ENCODE measurements around the gene ABL2.
"Not testable (repeated sequence)": the region's sequence is repeated elsewhere in the genome, so short reads cannot be mapped to it uniquely, and the experiment has no call there.

The ABL2 gene

DNA sequence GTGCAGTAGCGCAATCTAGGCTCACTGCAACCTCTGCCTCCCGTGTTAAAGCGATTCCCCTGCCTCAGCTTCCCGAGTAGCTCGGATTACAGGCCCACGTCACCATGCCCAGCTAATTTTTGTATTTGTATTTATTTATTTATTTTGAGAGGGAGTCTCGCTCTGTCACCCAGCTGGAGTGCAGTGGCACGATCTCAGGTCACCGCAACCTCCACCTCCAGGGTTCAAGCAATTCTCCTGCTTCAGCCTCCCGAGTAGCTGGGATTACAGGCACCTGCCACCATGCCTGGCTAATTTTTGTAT is 59.1 kb downstream of the ABL2 start:
- DNase-seq (ENCODE audit: low read depth, low spot score), result not testable (repeated sequence)

DNA sequence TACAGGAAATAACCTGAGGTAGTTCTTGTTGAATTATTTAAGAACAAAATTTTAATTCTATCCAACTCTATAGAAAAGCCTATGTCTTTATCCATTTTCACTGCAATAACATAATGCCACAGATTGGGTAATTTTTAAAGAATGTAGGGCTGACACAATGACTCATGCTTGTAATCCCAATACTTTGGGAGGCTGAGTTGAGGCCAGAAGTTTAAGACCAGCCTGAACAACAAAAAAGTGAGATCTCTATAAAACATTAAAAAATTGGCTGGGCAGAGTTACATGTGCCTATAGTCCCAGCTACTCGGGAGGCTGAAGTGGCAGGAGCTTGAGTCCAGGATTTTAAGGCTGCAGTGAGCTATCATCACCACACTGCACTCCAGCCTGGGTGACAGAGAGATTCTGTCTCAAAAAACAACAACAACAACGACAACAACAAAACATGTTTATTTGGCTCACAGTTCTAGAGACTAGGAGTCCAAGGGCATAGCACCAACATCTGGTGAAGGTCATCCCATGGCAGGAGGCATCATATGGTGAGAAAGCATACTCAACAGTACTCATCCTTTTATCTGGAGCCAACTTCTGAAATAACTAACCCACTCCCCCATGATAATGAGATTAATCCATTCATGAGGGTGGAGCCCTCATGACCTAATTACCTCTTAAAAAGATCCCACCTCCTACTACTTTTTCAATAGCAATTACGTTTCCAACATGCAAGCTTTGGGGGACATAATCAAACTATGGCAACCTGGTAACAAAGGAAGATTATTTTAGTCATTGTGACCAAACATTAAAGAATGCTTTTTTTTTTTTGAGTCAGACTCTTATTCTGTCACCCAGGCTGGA is 59.6 kb downstream of the ABL2 start:
- peak; percentile 55 for DNase-seq (ENCODE audit: low read depth, low spot score)

DNA sequence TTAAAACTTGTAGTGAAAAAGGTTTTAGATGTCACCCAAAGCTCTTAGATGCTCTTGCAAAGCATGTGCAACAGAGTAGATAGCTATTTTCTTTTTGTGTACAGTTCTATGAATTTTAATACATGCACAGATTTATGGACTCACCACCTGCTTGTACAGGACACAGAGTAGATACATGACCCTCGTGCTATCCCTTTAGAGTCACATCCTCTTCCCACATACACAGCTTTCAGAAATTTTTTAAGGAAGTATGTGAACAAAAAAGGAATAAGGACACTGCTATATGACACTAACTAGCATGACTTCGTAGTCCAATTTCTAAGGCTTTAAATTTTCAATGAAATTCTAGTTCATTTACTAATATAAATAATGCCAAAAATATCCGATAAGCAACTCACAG is 60.9 kb downstream of the ABL2 start:
- no peak for DNase-seq (ENCODE audit: low read depth, low spot score)

DNA sequence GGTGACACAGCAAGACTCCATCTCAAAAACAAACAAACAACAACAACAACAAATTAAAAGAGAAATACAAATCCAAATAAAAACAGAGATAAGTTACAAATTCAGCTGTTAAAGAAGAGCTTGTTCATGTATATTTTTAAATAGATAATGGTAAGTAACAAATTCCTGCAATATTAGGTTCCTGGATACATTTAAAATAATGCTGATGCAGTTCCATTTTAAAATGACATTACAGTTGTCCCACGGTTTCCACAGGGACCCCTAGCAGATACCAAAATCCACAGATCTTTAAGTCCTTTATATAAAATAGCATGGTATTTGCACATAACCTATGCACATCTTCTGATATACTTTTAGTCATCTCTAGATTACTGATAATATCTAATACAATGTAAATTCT is 61.5 kb downstream of the ABL2 start:
- no peak for DNase-seq (ENCODE audit: low read depth, low spot score)

DNA sequence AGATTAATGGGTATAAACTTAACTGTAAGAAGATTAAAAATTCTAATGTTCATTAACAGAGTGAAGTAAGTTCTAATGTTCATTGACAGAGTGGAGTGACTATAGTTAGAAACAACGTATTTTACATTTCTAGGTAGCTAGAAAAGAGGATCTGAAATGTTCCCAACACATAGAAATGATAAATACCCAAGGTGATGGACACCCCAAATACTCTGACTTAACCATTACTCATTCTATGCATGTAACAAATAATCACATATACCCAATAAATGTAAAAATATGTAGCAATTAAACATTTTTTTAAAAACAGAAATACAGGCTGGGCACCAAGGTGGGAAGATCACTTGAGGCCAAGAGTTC is 62.1 kb downstream of the ABL2 start:
- no peak for DNase-seq (ENCODE audit: low read depth, low spot score)

DNA sequence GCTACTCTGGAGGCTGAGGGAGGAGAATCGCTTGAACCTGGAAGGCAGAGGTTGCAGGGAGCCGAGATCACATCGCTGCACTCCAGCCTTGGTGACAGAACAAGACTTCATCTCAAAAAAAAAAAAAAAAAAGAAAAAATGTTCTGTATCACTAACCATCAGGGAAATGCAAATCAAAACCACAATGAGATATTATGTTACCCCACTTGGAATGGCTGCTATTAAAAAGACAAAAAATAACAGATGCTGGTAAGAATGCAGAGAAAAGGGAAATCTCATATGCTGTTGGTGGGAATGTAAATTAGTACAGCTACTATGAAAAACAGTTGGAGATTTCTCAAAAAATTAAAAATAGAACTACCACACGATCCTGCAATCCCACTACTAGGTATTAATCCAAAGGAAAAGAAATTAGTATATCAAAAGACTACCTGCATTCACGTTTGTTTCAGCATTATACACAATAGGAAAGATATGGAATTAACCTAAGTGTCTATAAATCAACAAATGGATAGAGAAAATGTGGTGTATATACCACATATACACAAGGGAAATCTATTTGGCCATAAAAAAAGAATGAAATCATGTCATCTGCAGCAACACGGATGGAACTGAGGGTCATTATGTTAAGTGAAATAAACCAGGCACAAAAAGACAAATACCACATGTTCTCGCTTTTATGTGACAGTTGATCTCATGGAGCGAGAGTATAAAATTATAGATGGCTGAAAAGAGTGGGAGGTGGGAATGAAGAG is 62.6 kb downstream of the ABL2 start:
- DNase-seq (ENCODE audit: low read depth, low spot score), result peak; percentile 39

DNA sequence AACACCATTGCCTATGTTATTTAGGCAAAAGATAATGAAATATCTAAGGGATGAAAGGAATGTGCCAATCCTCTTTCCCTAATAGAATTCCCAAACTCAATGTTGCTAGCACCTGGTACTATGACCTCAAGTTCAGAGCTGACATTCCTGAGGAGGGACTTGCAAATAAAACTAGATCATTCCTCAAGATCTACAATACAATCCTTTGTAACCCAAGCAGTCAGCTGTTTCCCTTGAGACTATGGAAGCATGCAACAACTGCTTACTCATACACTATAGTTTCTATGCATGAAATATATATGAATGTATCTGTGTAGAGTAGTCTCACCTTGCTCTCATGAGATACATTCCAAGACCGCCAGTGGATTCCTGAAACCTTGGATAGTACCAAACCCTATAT is 65.0 kb downstream of the ABL2 start:
- DNase-seq (ENCODE audit: low read depth, low spot score), result peak; percentile 49

DNA sequence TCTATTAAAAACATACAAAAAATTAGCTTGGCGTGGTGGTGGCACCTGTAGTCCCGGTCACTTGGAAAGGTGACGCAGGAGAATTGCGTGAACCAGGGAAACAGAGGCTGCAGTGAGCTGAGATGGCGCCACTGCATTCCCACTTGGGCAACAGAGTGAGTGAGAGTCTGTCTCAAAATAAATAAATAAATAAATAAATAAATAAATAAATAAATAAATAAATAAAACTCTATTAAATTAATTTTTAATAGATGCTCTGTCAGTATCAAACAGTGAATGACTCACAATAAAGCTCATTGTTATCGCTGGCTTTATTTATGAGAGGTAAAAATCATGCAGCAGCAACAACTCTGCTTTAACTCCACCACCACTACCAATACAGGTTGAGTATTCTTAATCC is 72.8 kb downstream of the ABL2 start:
- DNase-seq (ENCODE audit: low read depth, low spot score), result no peak

DNA sequence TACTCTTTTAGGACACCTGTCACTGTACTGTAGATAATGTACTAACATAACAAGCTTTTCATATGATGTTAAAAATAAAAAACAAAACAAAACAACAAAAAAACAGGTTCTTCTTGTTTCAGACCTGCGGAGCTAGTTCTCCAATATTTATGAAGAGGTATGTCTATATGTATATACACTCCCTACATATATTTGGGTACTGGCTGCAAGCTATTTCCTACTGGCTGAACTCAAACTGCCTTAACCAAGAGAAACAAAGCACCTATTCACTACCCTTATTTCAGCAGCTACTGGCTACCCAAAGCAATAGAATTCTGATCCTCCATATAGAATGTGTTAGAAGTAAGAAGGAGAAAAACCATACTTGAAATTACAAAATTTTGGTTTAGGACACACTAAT is 73.5 kb downstream of the ABL2 start:
- DNase-seq (ENCODE audit: low read depth, low spot score), result no peak

DNA sequence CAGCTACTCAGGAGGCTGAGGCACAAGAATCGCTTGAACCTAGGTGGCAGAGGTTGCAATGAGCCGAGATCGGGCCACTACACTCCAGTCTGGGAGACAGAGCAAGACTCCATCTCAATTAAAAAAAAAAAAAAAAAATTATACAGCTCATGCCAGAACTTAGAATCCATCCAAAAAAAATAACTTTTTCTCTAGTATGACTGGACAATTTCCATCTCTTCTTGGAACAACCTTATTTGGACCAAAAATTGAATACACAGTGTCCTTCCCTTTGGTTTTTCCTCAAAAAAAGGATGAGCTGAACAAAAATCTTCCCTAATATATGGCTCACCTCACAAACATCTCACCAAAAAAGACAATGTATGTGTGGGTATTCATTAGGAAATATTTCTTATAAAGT is 73.9 kb downstream of the ABL2 start:
- no peak for DNase-seq (ENCODE audit: low read depth, low spot score)

DNA sequence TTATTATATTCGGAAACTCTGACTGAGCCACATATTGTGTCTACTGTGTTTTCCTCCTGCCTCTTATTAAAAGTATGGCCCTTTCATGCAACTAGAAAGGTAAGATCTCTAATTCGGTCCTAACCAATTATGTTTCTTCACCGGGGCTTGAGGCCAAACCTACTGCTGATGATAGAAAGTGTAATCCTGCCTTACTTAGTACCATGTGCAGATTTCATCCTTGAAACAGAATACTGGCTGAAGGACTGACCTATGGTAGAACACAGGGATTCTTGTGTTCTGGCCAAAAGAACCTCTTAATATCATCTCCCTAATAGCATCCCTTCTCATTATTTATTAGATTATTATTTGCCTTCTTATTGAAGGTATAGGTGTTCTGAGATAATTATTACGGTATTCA is 75.0 kb downstream of the ABL2 start:
- no peak for DNase-seq (ENCODE audit: low read depth, low spot score)

DNA sequence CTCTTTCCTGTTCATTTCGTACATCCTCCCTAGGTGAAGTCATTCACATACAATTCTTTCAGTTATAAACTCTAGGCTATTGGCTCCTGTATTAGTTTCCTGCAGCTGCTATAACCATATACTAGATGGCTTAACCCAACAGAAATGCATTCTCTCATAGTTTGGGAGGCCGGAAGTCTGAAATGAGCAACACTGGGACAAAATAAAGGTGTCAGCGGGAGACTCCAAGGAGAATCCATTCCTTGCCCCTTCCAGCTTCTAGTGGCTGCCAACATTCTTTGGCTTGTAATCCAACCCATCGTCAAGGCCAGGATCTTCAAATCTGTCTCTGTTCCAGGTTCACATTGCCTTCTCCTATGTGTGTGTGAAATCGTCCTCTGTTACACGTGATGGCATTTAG is 76.3 kb downstream of the ABL2 start:
- no peak for DNase-seq (ENCODE audit: low read depth, low spot score)

DNA sequence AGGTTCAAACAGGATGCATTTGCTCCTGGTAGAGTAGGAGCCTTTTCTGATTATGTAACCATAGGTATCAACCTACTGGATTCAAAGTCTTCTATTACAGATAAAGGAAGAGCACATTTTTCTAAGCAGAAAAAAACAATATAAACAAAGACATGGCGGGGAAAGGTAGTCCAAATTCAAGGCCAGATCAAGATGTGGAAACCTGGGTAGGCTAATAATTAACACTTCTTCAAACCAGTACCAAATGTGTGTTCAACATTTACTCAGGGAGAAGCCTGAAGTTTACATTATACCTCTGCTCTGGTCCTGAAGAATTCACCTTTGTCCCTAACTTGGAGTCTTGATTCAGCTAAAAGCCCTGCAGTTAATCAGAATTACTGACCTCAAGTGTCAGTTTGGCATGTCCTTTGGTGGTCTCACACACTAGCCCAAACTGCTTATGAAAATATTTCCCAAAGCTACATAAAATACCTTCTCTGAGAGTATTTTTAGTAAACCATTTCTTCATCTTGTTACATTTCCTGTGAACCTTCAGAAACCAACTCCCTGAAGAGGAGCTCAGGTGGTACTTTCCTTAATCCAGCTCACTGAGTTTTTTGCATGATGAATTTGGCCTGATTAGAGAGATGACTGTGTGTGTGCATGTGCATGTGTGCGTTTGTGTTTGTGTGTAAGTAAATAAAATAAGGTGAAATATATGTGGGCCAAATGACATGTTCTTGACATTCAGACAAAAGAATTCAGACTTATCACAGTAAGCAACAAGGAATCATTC is 77.4 kb downstream of the ABL2 start:
- DNase-seq (ENCODE audit: low read depth, low spot score), result peak; percentile 34

DNA sequence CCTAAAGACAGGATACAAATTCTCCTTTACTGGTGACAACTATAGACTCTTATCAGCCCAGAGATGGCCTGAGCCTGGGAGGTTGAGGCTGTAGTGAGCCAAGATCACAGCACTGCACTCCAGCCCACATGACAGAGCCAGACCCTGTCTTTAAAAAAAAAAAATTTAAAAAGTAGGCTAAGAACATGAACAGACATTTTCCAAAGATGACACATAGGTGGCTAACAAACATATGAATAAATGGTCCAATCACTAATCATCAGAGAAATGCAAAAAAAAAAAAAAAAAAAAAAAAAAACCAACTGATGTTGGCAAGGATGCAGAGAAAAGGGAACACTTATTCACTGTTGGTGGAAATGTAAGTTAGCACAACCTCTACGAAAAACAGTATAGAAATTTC is 82.6 kb downstream of the ABL2 start:
- DNase-seq (ENCODE audit: low read depth, low spot score), result no peak

DNA sequence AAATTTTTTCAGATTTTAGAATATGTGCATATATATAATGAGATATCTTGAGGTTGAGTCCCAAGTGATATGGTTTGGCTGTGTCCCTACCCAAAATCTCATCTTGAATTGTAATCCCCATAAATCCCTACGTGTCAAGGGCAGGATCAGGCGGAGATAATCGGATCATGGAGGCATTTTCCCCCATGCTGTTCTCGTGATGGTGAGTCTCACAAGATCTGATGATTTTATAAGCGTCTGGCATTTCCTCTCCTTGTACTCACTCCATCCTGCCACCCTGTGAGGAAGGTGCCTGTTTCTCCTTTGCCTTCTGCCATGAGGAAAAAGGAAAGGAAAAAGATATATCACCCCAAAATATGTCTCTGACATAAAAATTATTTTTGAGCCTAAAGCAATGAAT is 83.0 kb downstream of the ABL2 start:
- no peak for DNase-seq (ENCODE audit: low read depth, low spot score)

DNA sequence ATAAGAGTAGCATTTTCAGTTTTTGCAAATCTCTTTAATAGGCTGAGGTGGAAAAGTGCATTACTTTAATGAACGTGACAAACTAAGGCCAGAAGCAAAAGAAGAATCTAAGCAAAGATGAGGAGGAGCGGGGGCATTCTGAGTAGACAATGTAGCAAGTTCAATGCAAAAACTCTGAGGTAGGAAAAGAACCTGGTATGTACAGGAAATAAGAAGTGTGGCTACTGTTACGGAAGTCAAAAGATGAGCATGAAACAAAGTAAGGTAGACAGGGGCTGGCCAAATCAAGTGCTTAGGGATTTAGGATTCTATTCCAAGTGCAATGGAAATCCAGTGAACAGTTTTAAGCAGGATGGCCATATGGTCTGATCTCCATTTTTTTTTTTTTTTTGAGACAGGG is 84.0 kb downstream of the ABL2 start:
- DNase-seq (ENCODE audit: low read depth, low spot score), result no peak

DNA sequence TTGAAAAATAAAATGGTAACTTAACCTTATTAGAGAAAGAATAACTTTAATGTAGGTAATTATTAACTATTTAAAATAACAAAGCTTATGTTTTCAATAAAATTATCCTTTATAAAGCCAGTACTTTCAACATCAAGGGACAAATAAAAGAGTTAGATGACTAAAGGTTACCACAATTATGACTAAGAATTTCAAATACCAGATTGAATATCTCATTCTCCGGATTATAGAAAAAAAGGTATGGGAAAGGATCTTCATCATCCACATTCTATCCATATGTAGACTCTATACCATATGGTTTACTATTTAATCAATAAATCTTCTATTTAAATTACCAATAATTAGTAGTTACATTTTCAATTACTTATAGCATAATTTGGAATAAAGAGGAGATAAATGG is 84.9 kb downstream of the ABL2 start:
- no peak for DNase-seq (ENCODE audit: low read depth, low spot score)

DNA sequence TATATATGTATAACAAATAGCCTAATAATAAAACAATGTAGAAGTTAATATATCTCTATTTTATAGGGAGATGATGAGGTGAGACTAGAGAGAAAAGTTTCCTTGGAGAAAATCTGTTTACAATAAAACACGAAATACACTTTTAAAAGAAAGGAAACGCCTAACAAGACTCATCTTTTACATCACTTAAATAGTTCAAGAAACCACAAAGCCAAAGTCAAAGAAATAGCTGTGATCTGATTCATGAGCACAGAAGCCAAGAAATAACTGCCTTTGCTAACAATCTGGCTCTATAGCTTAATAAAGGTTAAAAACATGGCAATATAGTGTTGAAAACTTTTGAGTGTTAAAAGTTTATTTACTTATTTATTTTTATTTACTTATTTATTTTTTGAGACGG is 86.2 kb downstream of the ABL2 start:
- peak; percentile 87 for DNase-seq (ENCODE audit: low read depth, low spot score)

DNA sequence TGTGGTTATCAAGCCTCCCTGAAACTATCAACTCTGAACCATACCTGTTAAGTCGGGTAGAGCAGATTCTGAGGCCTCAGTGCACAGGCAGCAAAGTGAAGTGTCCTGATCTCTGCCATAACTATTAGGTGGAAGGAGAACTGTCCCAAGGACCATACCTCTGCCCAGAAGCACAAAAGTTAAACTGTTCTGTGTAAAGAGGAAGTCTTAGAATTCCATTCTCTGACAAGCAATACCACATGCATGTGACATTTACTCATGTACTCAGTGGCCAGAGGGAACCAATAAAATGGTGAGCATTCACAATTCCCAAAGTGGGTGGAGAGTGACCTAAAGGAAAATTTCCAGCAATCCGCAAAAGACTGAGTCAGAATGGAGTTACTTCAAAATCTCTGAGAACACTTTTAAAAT is 86.6 kb downstream of the ABL2 start:
- DNase-seq (ENCODE audit: low read depth, low spot score), result peak; percentile 96

DNA sequence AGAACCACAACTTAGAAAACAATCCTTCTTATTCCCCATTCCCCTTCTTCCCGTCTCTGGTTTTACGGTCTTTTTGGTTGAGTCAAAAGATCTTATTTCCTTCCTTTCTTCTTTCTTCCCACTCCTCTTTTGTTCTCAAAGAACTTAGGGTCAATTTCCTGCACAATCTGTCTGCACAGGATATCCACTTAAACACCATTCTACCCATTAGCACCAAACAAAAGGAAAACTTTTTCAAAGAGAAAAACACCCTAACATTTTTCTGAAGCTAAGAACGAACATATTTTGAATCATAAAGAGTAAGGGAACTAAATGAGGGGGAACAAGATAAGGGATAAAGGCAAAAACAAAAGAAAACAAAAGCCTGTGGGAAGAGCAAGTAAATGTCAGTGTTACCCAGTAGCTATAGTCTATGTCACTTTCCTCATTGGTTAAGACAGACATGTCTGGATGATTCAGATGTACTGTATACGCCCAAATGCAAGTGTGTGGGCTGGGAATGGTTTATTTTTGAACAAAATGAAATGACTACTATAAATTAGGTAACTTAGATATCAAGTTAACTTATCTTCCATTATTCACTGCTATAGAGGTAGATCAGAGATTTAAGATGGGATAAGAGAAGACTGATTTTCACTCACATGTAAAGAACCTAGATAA is 87.8 kb downstream of the ABL2 start:
- DNase-seq (ENCODE audit: low read depth, low spot score), result peak; percentile 65

DNA sequence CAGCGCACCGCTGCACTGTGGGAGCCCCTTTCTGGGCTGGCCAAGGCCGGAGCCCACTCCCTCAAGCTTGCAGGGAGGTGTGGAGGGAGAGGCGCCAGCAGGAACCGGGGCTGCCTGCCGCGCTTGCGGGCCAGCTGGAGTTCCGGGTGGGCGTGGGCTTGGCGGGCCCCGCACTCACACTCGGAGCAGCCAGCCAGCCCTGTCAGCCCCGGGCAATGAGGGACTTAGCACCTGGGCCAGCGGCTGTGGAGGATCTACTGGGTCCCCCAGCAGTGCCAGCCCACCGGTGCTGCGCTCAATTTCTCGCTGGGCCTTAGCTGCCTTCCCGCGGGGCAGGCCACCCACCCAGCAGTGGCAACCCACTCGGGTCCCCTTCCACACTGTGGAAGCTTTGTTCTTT is 90.7 kb downstream of the ABL2 start:
- DNase-seq (ENCODE audit: low read depth, low spot score), result not testable (repeated sequence)

DNA sequence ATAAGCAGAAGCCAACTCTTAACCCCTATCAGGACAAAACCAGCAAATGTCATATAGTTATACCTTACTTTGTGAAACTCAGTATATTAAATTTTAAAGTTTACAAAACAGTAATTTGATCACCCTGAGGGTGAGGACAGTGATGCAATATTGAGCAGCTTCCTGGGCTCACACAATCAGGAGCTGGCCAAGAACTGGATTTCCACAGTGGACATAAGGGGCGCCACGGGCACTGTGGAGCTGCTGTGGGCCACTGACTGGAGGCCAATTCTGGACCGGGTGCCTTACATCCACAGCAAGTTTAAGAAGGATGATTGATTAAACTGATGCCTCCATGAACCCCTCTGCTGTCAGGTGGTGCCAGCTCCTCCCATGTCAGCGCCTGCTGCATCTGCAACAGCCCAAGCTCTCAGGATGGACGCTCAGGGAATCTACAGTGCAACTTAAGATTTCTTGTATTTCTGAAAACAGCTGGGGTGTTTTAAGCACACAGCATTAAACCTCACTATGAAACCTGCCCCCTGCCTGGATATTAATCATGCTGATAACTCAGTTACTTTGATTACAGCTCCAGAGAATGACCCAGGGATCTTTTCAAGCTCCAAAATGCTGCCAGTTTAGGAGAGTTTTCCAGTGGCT is 91.7 kb downstream of the ABL2 start:
- DNase-seq (ENCODE audit: low read depth, low spot score), result no peak
